ENCODE measurements around the gene FHAD1.

Gene FHAD1

GRCh38 chr1:15245593-15246360 lies 1.2 kb upstream of the FHAD1 start:
- no peak for DNase-seq

- DNase-seq: no peak
These were observed 1.2 kb downstream of the FHAD1 start for GRCh38 chr1:15248216-15248615.

- no peak for DNase-seq
These were observed 2.1 kb downstream of the FHAD1 start for GRCh38 chr1:15249081-15249480.

GRCh38 chr1:15251857-15252835 lies 5.1 kb downstream of the FHAD1 start:
- DNase-seq: no peak

- DNase-seq: no peak
These were observed 7.5 kb downstream of the FHAD1 start for GRCh38 chr1:15254559-15254958.

- no peak for DNase-seq
These were observed 8.6 kb downstream of the FHAD1 start for GRCh38 chr1:15255582-15256149.

GRCh38 chr1:15256584-15256983 lies 9.6 kb downstream of the FHAD1 start:
- DNase-seq: no peak

- DNase-seq: no peak
These were observed 10.3 kb downstream of the FHAD1 start for GRCh38 chr1:15257309-15257708.

GRCh38 chr1:15258833-15259621 lies 12.0 kb downstream of the FHAD1 start:
- DNase-seq: no peak

GRCh38 chr1:15259622-15260007 lies 12.6 kb downstream of the FHAD1 start:
- no peak for DNase-seq

- DNase-seq: peak in 1 of 56 donors; percentile 28
These were observed 13.6 kb downstream of the FHAD1 start for GRCh38 chr1:15260418-15261154.

- peak in 4 of 56 donors; percentile 18 to 31 (median 22) for DNase-seq
These were observed 14.4 kb downstream of the FHAD1 start for GRCh38 chr1:15261155-15262002.

GRCh38 chr1:15262003-15262377 lies 15.0 kb downstream of the FHAD1 start:
- no peak for DNase-seq

GRCh38 chr1:15262706-15263105 lies 15.7 kb downstream of the FHAD1 start:
- DNase-seq: no peak

- no peak for DNase-seq
These were observed 17.7 kb downstream of the FHAD1 start for GRCh38 chr1:15264769-15265168.

- no peak for DNase-seq
These were observed 24.2 kb downstream of the FHAD1 start for GRCh38 chr1:15271196-15271595.

- peak in 41 of 56 donors; percentile 8 to 70 (median 31) for DNase-seq
These were observed 25.2 kb downstream of the FHAD1 start for GRCh38 chr1:15272009-15272781.

- no peak for DNase-seq
These were observed 25.7 kb downstream of the FHAD1 start for GRCh38 chr1:15272782-15273127.

- no peak for DNase-seq
These were observed 26.3 kb downstream of the FHAD1 start for GRCh38 chr1:15273274-15273673.

Data from nucleus accumbens (tissue), 56 donors.